ENCODE results near the gene OBP2B.

DNA sequence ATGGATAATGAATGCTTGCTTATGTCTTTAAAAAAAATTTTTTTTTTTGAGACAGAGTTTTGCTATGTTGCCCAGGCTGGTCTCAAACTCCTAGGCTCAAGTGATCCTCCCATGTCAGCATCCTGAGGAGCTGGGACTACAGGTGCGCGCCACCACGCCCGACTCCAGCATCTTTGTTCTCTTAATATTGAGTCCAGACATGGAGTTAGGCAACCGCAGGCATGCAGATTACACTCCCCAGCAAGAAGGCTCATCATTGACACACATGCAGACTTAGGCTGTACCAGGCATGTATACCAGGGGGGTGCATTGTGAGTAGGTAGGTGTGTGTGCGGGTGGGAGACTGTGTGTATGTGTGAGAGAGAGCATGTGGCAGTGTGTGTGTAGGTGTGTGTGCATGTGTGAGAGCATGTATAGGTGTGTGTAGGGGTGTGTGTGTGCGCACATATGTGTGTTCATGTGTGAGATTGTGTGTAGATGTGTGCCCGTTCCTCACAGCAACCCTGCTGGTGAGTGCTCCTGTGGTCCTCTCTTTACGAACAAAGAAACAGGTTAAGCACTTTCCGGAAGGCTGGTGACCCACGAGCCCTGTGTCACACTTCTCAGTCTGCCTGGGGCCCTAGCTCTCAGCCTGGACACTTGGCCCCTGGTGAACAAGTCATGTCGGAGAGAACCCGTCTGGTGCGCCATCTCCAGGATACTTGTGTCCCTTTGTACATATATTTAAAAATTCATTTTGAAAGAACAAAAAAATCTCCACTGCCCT is 6.2 kb downstream of the OBP2B start:
- TF ChIP-seq, protein P1, sequence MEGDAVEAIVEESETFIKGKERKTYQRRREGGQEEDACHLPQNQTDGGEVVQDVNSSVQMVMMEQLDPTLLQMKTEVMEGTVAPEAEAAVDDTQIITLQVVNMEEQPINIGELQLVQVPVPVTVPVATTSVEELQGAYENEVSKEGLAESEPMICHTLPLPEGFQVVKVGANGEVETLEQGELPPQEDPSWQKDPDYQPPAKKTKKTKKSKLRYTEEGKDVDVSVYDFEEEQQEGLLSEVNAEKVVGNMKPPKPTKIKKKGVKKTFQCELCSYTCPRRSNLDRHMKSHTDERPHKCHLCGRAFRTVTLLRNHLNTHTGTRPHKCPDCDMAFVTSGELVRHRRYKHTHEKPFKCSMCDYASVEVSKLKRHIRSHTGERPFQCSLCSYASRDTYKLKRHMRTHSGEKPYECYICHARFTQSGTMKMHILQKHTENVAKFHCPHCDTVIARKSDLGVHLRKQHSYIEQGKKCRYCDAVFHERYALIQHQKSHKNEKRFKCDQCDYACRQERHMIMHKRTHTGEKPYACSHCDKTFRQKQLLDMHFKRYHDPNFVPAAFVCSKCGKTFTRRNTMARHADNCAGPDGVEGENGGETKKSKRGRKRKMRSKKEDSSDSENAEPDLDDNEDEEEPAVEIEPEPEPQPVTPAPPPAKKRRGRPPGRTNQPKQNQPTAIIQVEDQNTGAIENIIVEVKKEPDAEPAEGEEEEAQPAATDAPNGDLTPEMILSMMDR (IDR thresholded peaks at IDR 0.05; ENCODE audit: poor library complexity, severe bottlenecking) = no peak
- TF ChIP-seq SMC3 (conservative IDR thresholded peaks at IDR 0.05; ENCODE audit: poor library complexity) = no peak
- TF ChIP-seq TAF1 (IDR thresholded peaks at IDR 0.05; ENCODE audit: low read depth) = no peak
- no peak for TF ChIP-seq RAD21 (conservative IDR thresholded peaks at IDR 0.05)
- no peak for TF ChIP-seq POLR2AphosphoS5 (IDR thresholded peaks at IDR 0.05)

All from neural cell (in vitro differentiated cells).